Epidermal melanocyte (primary cell): ENCODE measurements around the gene SHPK.

Source experiments
- DNase-seq: peaks from one replicate; pipeline ENCODE4 v3.0.0; 2011; ENCODE audit warnings: low spot score; ENCODE audit not compliant: insufficient read length

The SHPK gene

GRCh38 chr17:3660311-3660891, 24.4 kb upstream of the SHPK start:
- DNase-seq = no peak

- peak; percentile 83 for DNase-seq
Observed at GRCh38 chr17:3659541-3660111, 23.6 kb upstream of the SHPK start.

- DNase-seq = no peak
Observed at GRCh38 chr17:3658784-3659449, 22.9 kb upstream of the SHPK start.

- no peak for DNase-seq
Observed at GRCh38 chr17:3657874-3658783, 22.1 kb upstream of the SHPK start.

GRCh38 chr17:3657588-3657869, 21.5 kb upstream of the SHPK start:
- no peak for DNase-seq

- no peak for DNase-seq
Observed at GRCh38 chr17:3656755-3657587, 20.9 kb upstream of the SHPK start.

- DNase-seq = no peak
Observed at GRCh38 chr17:3656353-3656752, 20.3 kb upstream of the SHPK start.

- no peak for DNase-seq
Observed at GRCh38 chr17:3655766-3656165, 19.7 kb upstream of the SHPK start.

GRCh38 chr17:3647769-3648555, 11.9 kb upstream of the SHPK start:
- DNase-seq = peak; percentile 51

GRCh38 chr17:3647251-3647650, 11.2 kb upstream of the SHPK start:
- DNase-seq = no peak

GRCh38 chr17:3645310-3645709, 9.3 kb upstream of the SHPK start:
- DNase-seq = no peak

GRCh38 chr17:3643889-3644349, 7.9 kb upstream of the SHPK start:
- no peak for DNase-seq

GRCh38 chr17:3641717-3642486, 5.9 kb upstream of the SHPK start:
- no peak for DNase-seq

- no peak for DNase-seq
Observed at GRCh38 chr17:3641014-3641413, 5.0 kb upstream of the SHPK start.

GRCh38 chr17:3639981-3640596, 4.0 kb upstream of the SHPK start:
- DNase-seq = no peak

GRCh38 chr17:3636908-3637373, 891 bp upstream of the SHPK start:
- no peak for DNase-seq

GRCh38 chr17:3635474-3636153, 436 bp downstream of the SHPK start:
- no peak for DNase-seq

GRCh38 chr17:3632287-3632686, 3.8 kb downstream of the SHPK start:
- DNase-seq = no peak

GRCh38 chr17:3630781-3631180, 5.3 kb downstream of the SHPK start:
- no peak for DNase-seq
